Central memory CD8-positive, alpha-beta T cell (primary cell): ENCODE measurements around the gene ZNF615.
"Not testable (repeated sequence)": the region's sequence is repeated elsewhere in the genome, so short reads cannot be mapped to it uniquely, and the experiment has no call there.

ENCODE experiments used
- ATAC-seq: fragments of 150-1000 bp; cut with Tn5 transposase; replicated peaks from 2 replicates; pipeline ENCODE4 v1.10.0; 2022; ENCODE audit warnings: mild to moderate bottlenecking, moderate FRiP score, moderate number of reproducible peaks; ENCODE audit not compliant: poor library complexity, severe bottlenecking; ENCODE audit errors: extremely low read depth
- DNase-seq, 2 donors: peaks; one replicate each; pipeline ENCODE4 v3.0.0; 2021; ENCODE audit warnings: low spot score in 2 of 2
- H3K27ac Mint-ChIP-seq: one replicate; pipeline ENCODE4 v1.8.0; 2022; ENCODE audit warnings: low read depth, mild to moderate bottlenecking, moderate library complexity, mixed read lengths
- H3K27me3 Mint-ChIP-seq: one replicate; pipeline ENCODE4 v1.8.0; 2022; ENCODE audit warnings: mixed read lengths
- H3K36me3 Mint-ChIP-seq: one replicate; pipeline ENCODE4 v1.8.0; 2022; ENCODE audit warnings: mild to moderate bottlenecking, moderate library complexity, mixed read lengths; ENCODE audit not compliant: insufficient read depth
- H3K4me1 Mint-ChIP-seq: one replicate; pipeline ENCODE4 v1.8.0; 2022; ENCODE audit warnings: mixed read lengths
- H3K4me3 Mint-ChIP-seq: one replicate; pipeline ENCODE4 v1.8.0; 2022; ENCODE audit warnings: mild to moderate bottlenecking, moderate library complexity, mixed read lengths
- H3K9me3 Mint-ChIP-seq: one replicate; pipeline ENCODE4 v1.8.0; 2022; ENCODE audit warnings: mixed read lengths

The ZNF615 gene

DNA sequence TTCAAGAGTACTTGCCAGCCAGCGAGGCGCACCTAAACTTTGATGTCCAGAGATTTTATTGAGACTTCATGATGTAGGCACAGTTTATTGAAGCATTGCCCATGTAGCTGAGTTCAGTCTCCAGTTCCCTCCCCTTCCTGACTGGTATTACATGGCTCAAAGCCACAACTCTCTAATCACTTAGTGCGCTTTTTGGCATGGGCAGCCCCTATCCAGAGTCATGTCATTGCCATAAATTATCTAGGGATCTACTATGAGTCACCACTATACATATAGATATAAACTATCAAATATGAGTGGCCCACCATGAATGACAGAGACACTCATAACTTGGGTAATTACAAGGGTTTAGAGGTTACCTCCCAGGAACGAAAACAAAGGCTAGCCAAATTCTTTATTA lies 12.5 kb upstream of the ZNF615 start:
- H3K4me1 Mint-ChIP-seq: peaks cover 9% of the 10 kb centered on the region
- DNase-seq: no peak
- H3K36me3 Mint-ChIP-seq: peaks cover 50% of the 10 kb centered on the region
- ATAC-seq: no peak
- H3K4me3 Mint-ChIP-seq: no peak overlapping the region
- peaks cover 34% of the 10 kb centered on the region for H3K9me3 Mint-ChIP-seq
- H3K27ac Mint-ChIP-seq: no peak overlapping the region
- H3K27me3 Mint-ChIP-seq: no peaks in the 10 kb centered on the region

DNA sequence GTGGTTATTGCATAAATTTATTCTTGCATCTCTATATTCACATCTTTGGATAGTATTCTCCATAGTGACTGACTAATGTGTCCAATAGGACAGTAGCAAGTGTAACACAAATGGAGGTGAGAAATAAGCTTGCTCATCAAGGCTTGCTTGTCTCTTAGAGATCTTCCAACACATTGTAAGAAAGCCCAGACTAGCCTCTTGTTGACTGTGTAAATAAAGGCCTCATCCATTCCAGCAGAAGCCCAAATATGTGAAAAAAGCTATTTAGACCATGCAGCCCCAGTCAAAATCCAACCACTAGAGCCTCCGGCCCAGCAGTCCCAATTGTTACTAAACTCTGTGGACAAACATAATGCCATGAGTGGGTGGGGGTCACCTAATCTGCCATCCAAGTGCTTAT lies 2.7 kb upstream of the ZNF615 start:
- no peak overlapping the region for H3K4me3 Mint-ChIP-seq
- ATAC-seq (no peak), DNase-seq (no peak)
- H3K4me1 Mint-ChIP-seq: peaks cover 17% of the 10 kb centered on the region
- peaks cover 14% of the 10 kb centered on the region for H3K9me3 Mint-ChIP-seq
- H3K27ac Mint-ChIP-seq: no peak overlapping the region
- H3K27me3 Mint-ChIP-seq: no peaks in the 10 kb centered on the region
- H3K36me3 Mint-ChIP-seq: peaks cover 7% of the 10 kb centered on the region

DNA sequence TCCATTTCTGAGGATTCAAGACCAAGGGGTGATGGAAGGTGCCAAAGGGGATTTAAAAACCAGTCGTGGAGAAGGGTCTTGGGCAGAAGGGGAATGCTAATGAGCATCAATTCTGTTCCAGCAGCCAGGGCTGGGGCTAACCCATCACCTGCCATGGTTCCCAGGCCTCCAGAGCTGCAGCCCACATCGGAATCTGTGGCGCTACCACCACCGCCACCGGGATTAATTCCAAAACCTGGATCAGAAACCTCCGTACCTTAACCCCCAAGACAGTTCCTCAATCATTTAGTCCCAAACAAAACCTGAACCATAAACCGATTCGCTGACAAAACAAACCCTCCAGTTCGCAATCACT lies 583 bp downstream of the ZNF615 start:
- H3K9me3 Mint-ChIP-seq: peaks cover 10% of the 10 kb centered on the region
- H3K27ac Mint-ChIP-seq: peak overlapping the region; percentile 97
- no peak for DNase-seq
- H3K27me3 Mint-ChIP-seq: no peaks in the 10 kb centered on the region
- no peak for ATAC-seq
- H3K36me3 Mint-ChIP-seq: peaks cover 5% of the 10 kb centered on the region
- H3K4me1 Mint-ChIP-seq: peaks cover 17% of the 10 kb centered on the region
- peak overlapping the region; percentile 94 for H3K4me3 Mint-ChIP-seq

DNA sequence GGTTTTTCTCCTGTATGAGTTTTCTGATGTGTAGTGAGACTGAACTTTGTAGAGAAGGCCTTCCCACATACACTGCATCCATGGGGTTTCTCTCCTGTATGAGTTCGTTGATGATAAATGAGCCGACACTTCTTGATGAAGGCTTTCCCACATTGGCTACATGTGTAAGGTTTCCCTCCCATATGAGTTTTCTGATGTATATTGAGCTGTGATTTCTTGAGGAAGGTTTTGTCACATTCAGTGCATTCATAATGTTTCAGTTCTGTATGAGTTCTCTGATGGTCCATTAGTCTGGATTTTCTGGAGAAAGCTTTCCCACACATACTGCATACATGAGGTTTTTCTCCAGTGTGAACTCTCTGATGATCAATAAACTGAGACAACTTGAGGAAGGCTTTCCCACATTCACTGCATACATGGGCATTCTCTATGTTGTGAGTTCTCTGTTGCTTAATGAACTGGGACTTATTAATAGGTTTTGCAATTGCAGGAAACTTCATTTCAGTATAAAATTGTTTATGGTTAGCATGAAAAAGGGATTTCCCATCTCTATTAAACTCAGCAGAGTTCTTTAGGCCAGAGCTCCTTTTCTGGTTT lies 13.9 kb downstream of the ZNF615 start:
- Mint-ChIP-seq H3K36me3 (peaks cover 18% of the 10 kb centered on the region), H3K4me1 (no peaks in the 10 kb centered on the region), H3K27me3 (no peaks in the 10 kb centered on the region), H3K9me3 (peaks cover 27% of the 10 kb centered on the region), H3K27ac (no peak overlapping the region), H3K4me3 (no peak overlapping the region)
- DNase-seq (no peak), ATAC-seq (no peak)

DNA sequence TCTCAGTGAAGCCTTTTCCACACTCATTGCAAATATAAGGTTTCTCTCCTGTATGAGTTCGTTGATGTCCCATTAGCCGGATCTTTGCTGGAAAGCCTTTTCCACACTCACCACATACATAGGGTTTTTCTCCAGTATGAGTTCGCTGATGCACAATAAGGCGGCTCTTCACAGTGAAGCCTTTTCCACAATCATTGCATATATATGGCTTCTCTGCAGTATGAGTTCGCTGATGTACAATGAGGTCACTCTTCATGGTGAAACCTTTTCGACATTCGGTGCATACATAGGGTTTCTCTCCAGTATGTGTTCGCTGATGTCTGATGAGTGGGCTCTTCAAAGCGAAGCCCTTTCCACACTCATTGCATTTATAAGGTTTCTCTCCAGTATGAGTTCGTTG lies 14.6 kb downstream of the ZNF615 start:
- DNase-seq (no peak), ATAC-seq (no peak)
- no peak overlapping the region for H3K27ac Mint-ChIP-seq
- no peak overlapping the region for H3K4me3 Mint-ChIP-seq
- H3K27me3 Mint-ChIP-seq: no peaks in the 10 kb centered on the region
- H3K4me1 Mint-ChIP-seq: no peaks in the 10 kb centered on the region
- H3K9me3 Mint-ChIP-seq: peaks cover 32% of the 10 kb centered on the region
- peaks cover 13% of the 10 kb centered on the region for H3K36me3 Mint-ChIP-seq

DNA sequence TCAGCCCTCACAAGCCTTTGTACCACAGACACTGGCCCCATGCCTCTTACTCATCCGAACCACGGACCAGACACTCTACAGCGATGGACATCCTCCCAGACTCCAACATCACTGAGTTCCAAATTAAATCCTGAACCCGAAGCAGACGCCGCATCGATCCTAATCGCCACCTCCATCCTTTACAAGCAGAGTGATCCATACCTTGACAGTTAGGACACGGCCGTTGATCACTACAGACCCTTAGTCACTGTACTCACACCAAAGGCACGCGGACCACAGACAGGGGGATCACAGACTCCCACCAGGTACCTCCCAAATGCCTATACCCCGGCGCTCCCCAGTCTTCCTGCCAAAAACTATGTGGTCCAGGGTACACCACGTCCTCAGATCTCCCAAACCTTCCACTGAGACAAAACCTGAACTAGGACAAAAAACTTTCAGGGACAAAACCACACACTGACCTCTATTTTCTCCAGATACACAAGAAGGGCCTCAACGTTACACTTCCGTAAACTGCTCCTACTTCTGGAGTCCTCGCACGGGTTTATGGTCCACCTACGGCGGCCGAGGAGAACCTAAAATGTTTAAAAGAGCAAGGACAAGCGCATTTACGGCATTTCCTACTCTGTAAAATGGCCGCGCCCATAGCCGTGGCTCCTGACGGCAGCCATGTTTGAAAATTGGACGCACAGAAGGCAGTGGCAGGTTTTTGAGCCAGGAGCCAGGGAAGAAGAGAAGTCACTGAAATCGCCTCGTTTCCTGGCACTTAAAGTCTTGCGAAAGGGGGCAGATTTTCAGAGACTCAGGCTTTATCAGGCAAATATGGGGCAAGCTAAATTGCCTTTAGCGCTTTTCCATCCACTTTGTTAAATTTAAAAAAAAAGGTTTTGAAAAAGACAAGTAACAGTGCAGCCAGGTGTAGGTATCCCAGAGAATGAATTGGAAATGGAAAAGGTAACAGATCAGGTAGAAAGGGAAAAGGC lies 21.4 kb downstream of the ZNF615 start, which contains the start of gene ZNF350:
ZNF350 (minus strand) TSS at position 532 of the 983 bp plus-strand sequence. CDS start 12,480 bp downstream, outside the sequence.
- Mint-ChIP-seq H3K27ac (peak within 1 kb of the TSS; percentile 95), H3K4me3 (peak within 1 kb of the TSS; percentile 92), H3K9me3 (peaks cover 30% of the 10 kb centered on the region), H3K4me1 (peaks cover 15% of the 10 kb centered on the region), H3K27me3 (no peaks in the 10 kb centered on the region), H3K36me3 (peaks cover 10% of the 10 kb centered on the region)
- DNase-seq (peak; percentile 61 to 83), ATAC-seq (peak; percentile 99)

DNA sequence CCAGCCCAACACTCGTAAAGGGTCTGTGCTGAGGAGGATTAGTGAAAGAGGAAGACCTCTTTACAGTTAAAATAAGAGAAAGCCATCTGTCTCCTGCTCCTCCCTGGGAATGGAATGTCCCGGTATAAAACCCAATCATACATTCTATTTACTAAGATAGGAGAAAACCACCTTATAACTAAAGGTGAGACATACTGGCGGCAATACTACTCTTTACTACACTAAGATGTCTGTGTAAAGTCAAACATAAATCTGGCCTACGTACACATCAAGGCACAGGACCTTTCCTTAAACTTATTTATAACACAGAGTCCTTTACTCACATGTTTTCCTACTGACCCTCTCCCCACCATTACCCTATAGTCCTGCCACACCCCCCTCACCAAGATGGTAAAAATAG lies 24.6 kb downstream of the ZNF615 start:
- H3K36me3 Mint-ChIP-seq: peaks cover 18% of the 10 kb centered on the region
- H3K27me3 Mint-ChIP-seq: no peaks in the 10 kb centered on the region
- ATAC-seq: no peak
- H3K27ac Mint-ChIP-seq: no peak overlapping the region
- H3K4me3 Mint-ChIP-seq: no peak overlapping the region
- no peak for DNase-seq
- H3K4me1 Mint-ChIP-seq: peaks cover 20% of the 10 kb centered on the region
- H3K9me3 Mint-ChIP-seq: peaks cover 31% of the 10 kb centered on the region

DNA sequence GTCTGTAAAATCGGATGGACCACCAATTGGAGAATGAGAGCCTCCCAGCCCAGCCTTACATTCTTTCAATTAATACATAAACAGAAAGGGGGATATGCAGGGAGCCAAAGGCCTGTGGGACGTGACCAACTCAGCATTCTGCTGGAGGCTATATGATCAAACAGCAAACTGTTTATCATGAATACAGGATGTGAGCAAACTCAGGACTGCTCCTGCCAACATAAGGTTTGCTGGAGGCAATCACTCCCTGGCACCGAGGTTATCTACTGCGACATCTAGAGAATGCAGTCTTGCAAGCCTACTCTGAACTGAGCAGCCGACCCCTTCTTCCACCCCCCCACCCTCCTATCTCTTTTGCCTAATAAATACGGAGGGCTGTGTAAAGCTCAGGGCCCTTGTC lies 27.1 kb downstream of the ZNF615 start:
- peaks cover 11% of the 10 kb centered on the region for H3K36me3 Mint-ChIP-seq
- not testable (repeated sequence) for ATAC-seq, H3K4me3 Mint-ChIP-seq, DNase-seq, H3K27me3 Mint-ChIP-seq, H3K27ac Mint-ChIP-seq
- H3K4me1 Mint-ChIP-seq: peaks cover 11% of the 10 kb centered on the region
- peaks cover 29% of the 10 kb centered on the region for H3K9me3 Mint-ChIP-seq

DNA sequence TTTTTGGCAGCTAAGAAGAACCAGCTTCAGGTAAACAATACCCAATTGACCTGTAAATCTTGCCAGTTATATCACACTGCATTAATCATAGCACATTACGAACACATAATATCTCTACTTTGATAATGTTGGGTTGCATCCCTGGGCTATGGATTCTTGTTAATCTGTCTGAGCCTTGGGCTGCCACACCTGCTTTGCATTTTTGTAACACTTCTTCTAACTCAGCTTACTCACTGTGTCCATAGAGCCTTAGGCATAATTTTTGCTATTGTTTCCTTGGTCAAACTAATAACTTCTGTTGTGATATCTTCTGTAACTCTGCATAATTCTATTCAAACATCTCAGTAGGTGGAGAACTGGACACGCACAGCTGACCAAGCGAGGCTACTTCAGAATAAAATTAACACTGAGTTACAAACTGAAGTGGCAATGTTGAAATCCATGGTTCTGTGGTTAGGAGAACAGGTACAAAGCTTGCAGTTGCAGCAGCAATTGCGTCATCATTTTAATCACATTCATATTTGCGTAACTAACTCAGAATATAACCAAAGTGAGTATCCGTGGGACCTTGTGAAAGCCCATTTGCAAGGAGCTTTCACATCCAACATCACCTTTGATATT lies 27.8 kb downstream of the ZNF615 start:
- Mint-ChIP-seq H3K4me3 (no peak overlapping the region), H3K36me3 (peaks cover 13% of the 10 kb centered on the region), H3K9me3 (peaks cover 29% of the 10 kb centered on the region), H3K27me3 (no peaks in the 10 kb centered on the region), H3K4me1 (peaks cover 11% of the 10 kb centered on the region), H3K27ac (no peak overlapping the region)
- ATAC-seq: no peak
- no peak for DNase-seq

DNA sequence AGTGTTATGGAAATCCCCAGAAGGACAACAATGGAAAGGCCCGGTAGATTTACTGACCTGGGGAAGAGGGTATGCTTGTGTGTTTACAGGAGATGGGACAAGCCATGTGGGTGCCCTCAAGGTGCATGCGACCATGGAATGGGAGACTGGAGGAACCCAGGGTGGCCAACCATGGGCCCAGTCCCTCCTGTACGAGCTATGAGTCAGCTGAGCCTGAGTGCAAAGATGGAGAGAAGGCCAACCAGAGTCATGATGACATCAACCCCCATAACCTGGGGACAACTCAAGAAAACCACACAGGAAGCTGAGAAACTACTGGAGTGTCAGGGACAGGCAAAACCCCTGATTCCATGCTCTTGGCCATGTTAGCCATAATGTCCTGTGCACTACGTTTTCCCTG lies 29.1 kb downstream of the ZNF615 start:
- no peak overlapping the region for H3K4me3 Mint-ChIP-seq
- DNase-seq (no peak), ATAC-seq (no peak)
- peaks cover 11% of the 10 kb centered on the region for H3K4me1 Mint-ChIP-seq
- no peak overlapping the region for H3K27ac Mint-ChIP-seq
- no peaks in the 10 kb centered on the region for H3K27me3 Mint-ChIP-seq
- peaks cover 29% of the 10 kb centered on the region for H3K9me3 Mint-ChIP-seq
- H3K36me3 Mint-ChIP-seq: peaks cover 21% of the 10 kb centered on the region

DNA sequence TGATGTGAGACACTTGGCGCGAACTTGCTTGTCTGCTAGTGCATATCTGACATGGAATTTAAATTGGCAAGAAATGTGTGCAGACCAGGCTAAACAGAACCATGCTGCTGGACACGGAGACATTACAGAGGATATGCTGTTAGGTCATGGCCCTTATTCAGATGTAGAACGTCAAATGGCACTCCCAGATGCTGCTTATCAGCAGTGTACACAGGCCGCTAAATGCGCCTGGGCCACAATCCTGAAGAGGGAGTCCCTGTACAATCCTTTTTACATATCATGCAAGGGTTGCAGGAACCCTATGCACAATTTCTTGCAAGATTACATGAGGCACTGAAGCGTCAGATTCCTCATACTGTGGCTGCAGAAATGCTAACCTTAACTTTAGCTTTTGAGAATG lies 30.7 kb downstream of the ZNF615 start:
- H3K9me3 Mint-ChIP-seq: peaks cover 18% of the 10 kb centered on the region
- H3K27me3 Mint-ChIP-seq: no peaks in the 10 kb centered on the region
- peaks cover 32% of the 10 kb centered on the region for H3K36me3 Mint-ChIP-seq
- ATAC-seq (no peak), DNase-seq (no peak)
- H3K4me3 Mint-ChIP-seq: no peak overlapping the region
- H3K4me1 Mint-ChIP-seq: peaks cover 6% of the 10 kb centered on the region
- H3K27ac Mint-ChIP-seq: no peak overlapping the region

DNA sequence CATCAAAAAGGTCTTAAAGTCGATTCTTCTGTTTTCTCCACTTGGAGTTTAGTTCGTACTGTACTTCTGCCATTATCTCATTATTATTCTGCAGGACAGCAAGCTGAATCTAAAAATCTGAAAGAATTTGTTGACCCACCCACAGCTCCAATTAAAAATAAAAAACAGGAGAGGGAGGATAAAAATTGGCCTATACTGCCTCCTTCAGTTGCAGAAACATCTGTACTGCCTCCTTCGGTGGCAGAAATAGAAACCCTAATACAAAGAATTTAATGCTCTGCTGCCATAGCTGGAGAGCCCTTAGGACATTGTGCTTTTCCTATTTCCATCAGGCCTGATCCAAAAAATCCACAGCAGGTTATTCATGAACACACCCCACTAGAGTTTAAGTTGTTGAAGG lies 31.2 kb downstream of the ZNF615 start:
- Mint-ChIP-seq H3K9me3 (peaks cover 21% of the 10 kb centered on the region), H3K4me3 (no peak overlapping the region), H3K36me3 (peaks cover 37% of the 10 kb centered on the region), H3K27me3 (no peaks in the 10 kb centered on the region), H3K27ac (no peak overlapping the region), H3K4me1 (peaks cover 6% of the 10 kb centered on the region)
- DNase-seq (no peak), ATAC-seq (no peak)
